GM21825 (cell line): ENCODE data around the gene ROS1.

ENCODE experiments used
- ATAC-seq: cut with Tn5 transposase; IDR thresholded peaks from one replicate; pipeline ENCODE4 v1.9.1; 2021; ENCODE audit warnings: mild to moderate bottlenecking, moderate library complexity; ENCODE audit not compliant: unreplicated experiment

The ROS1 gene

DNA sequence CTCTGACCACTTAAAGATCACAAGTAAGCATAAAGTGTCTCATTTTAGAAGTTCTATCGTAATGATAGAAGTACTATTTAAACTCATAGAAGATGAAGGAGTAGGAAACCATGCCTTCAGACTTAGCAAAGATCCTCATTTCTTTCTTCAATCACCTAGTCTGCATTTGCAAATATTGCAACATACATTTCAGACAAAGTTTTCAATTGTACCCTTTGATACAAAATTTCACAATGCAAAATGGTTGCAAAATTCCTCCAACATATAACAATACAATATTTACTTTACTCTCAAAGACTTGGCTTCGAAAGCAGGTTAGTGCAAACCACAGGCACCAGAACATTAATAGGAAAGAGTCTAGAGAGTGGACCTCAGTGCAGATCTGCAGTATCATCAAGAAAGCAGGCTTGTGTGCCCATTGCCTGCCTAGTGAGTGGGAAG lies 16.1 kb upstream of the ROS1 start:
- no peak for ATAC-seq

DNA sequence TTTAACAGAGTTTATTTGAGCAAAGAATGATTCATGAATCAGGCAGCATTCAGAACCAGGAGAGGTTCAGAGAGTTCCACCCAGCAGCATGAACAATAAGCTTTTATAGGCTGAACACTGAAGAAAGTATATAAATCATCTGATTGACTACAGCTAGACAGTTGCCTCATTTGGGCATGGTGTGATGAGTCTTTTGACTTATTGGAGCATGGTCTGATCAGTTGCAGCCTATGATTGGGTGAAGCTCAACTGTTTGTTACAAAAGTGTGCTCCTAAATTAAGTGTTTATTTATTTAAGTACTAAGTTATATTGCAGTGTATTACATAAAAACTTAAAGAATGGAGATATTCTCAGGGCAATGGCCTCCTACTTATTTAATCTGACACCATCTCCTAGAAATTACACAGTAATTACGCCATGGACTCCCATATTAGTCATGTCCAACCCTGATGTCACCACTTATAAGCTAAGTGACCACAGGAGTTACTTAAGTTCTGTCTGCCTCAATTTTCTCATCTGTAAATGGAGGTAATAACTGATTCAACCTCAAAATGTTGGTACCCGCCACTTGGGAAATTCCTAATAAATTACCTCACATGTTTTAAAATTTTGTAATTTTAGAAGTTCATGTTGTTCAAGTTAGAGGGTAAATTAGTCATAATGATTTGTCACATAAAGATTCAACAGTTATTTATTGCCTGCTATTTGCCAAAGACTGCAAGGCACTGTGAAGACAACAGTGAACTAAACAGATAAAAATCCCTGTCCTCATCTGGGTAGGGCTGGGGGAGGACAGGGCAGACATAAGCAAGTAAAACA lies 15.2 kb upstream of the ROS1 start:
- no peak for ATAC-seq

GRCh38 chr6:117432273-117432672 lies 6.5 kb upstream of the ROS1 start:
- ATAC-seq = no peak

DNA sequence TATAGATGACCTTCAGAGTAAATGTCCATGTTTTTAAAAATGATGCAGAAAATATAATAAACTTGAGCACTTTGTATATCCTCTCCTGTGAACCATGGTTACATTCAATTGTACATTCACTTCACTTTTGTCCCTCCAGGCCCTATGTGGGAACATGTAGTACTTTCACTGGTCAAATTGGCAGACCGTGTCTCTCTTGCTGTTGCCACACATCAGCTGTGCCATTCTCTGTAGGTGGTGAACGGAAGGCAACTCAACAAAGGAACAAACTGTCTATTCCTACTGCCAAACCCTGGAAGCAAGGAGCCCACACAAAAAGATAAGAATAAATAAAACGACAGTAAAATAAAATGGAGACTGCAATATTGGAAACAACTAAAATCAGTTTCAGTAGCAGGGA lies 2.0 kb downstream of the ROS1 start:
- ATAC-seq = no peak

GRCh38 chr6:117418320-117418719 lies 7.4 kb downstream of the ROS1 start:
- no peak for ATAC-seq

DNA sequence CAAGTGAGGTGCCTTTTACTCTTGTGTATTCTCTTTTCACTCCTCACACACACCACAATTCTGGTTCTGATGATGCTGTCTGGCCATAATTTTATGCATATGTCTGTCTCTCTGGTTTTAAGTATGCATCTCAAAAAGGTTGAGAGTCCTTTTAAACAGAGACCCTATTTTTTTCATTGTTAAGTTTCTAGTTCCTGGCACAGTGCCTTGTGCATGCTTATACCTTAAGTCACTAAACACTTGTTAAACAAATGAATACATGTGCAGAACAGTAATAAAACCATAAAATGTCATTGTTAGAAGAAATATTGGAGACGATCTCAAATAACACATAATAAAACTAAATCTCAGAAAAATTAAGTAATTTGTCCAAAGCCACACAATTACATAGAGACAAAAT lies 7.9 kb downstream of the ROS1 start:
- no peak for ATAC-seq

GRCh38 chr6:117414770-117415169 lies 11.0 kb downstream of the ROS1 start:
- ATAC-seq = no peak

GRCh38 chr6:117411474-117411873 lies 14.3 kb downstream of the ROS1 start:
- no peak for ATAC-seq

- ATAC-seq = no peak
These were observed 15.9 kb downstream of the ROS1 start for GRCh38 chr6:117409863-117410262.

DNA sequence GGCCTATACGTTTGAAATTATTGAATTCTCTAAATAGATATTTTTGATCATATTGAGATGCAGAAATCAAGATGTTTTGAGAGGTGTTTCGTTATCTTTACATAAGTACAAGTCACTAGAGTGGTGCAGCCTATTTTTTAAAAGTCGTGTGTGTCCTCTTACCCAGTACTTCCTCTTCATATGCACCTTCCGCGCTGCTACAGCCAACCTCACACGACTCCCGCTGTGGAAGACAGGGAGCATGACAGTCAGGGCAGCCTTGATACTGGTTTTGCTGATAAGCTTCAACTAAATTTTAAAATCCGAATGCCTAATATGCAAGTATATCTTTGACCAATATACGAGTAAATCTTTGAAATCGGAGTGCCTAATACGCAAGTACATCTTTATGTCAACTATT lies 16.3 kb downstream of the ROS1 start:
- no peak for ATAC-seq

DNA sequence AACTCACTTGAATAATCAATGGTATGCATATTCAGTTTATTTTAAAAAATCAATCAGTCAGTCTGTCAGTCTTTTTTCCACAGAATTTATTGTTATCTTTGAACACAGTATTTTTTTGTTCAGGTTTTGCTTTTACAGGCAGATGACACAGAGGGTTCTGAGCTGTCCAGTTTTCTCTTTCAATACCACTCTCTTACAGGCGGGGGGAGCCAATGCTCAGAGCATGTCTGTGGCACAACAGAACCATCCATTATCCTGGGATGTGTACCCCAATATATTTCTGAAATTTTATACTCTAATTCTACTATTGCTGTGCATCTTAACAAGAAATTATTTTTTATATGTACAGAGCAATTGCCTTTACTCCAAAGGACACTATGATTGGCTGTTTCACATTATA lies 21.2 kb downstream of the ROS1 start:
- ATAC-seq = no peak

DNA sequence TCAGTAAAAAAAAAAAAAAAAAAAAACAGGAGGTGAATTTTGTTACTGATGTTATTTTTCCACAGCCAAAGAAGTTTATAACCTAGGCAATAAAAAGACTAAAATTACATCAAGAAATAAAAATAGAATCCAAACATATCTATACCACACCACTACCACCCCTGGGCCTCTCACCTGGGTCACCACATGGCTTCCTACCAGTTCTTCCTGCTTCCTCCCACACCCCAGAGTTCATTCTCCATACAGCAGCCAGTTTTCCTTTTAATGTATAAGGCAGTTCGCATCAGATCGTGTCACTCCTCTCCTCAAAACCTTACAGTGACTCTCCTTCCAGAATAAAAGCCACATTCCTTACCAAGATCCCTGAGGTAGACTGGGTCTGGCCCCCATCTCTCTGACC lies 23.9 kb downstream of the ROS1 start:
- no peak for ATAC-seq

DNA sequence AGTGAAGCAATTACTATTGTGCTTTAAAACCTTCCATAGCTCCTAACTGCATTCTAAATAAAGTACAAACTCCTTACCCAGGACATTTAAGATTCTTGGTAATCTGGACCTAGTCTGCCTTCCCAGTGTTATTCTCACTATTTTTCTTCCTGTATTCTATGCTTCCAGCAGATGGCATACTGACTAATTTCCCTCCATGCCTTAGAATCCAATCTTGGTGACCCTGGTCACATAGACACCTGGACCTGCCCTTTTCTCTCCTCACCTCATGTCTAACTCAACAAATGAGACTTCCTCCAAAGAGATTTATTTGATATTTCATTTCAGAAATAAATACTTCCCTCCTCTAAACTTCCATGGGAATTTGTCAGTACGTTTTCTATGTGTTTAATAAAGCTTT lies 25.8 kb downstream of the ROS1 start:
- no peak for ATAC-seq

DNA sequence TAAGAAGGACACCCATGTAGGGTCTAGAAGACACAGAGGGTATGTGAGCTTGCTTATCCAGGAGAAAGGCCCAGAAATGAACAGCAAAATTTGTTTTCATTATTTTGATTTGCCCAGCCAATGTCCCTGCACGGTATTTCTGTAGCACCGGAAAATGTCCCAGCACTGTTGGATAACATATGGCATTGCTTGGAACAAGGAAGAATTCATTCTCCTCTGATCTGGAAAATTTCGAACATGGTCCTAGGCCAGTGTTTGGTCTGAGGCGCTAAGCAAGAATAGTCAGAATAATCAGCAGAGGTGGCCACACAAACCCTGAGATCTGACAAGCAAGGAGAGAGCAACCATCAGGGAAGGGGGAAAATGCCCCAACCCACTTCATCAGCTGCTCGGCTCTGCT lies 26.6 kb downstream of the ROS1 start:
- ATAC-seq = no peak

GRCh38 chr6:117397536-117398227 lies 28.1 kb downstream of the ROS1 start:
- ATAC-seq = no peak

GRCh38 chr6:117396228-117396627 lies 29.5 kb downstream of the ROS1 start:
- ATAC-seq = no peak

DNA sequence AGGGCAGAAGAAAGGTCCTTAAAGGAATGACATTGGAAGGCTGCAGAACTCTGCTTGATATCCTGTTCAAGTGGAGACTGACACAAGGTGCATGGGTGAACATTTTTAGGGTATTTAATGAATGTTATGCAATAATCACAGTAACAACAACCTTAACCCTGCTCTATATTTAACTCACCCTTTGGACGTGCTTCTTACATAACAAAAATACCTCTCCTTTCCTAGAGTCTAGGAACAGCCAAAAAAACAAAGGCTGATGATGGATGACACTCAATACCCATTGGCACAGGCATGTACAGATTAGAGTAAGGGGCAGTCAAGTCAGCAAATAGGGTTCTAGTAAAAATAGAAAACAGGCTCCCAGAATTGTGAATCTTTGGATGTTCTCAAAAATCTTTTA lies 30.6 kb downstream of the ROS1 start:
- ATAC-seq = no peak

- ATAC-seq = no peak
These were observed 32.7 kb downstream of the ROS1 start for GRCh38 chr6:117393045-117393444.

DNA sequence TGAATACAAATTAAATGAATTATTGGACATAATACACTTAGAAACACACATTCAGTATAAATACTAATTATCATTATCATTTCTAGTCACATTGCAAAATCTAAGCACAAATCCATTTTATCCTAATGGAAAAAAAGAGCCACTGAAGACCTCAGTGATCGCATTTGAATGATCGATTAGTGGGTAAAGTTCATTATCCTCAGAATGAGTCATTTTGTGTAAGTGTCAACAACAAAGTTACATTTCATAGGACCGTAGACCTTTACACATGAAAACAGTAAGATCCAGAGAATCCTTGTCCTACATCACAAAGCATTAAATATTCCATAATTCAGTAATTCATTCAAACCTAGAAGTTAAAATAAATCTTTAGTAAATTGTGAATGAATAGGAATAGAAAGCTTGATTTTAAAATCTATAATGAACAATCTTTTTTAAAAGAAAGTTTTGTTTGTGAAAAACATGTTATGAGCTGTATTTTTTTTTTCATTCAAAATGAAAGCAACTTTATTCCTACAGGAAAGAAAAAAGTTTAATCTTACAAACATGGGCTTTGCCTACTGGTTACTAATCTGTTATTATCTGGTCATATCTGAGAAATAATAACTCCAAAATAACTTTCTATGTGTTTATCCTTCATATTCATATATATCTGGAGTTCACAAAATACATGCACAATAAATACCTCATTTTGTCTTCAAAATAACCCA lies 33.7 kb downstream of the ROS1 start:
- no peak for ATAC-seq

DNA sequence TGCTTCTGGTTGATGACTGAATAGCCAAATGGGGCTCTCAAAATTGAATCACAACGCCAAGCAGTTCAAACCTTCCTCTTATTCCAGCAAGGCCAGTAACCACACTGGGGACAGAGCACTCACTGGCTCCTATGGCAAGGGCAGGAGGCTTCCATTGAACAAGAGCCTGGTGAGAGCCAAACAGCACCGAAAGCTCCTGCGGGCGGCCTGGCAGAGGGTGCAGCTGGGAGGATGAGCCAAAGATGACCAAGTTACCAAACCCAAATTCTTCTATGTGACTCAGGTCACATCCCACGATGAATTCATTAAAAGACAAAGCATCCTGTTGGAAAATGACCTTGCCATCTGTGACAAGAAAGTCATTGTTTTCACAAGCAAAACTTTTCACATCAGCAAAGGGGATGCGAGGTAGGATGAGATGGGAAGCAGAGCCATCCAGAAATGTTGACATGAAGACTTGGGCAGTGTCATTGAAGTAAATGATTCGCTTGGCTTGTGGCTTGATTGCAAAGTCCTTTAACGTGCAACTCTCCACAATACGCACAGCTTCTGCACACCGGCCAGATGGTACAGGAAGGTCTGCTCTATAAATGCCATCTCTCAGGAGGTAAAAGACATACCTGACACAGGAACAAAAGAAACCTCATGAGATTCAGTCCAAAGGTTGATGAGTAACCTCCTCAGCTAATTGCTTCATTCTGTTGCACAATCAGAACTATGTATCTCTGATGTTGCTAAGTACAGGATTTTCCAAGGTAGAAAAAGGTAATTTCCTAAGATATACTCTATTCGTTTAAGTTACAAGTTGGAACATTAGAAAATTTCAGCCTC lies 36.3 kb downstream of the ROS1 start:
- no peak for ATAC-seq

DNA sequence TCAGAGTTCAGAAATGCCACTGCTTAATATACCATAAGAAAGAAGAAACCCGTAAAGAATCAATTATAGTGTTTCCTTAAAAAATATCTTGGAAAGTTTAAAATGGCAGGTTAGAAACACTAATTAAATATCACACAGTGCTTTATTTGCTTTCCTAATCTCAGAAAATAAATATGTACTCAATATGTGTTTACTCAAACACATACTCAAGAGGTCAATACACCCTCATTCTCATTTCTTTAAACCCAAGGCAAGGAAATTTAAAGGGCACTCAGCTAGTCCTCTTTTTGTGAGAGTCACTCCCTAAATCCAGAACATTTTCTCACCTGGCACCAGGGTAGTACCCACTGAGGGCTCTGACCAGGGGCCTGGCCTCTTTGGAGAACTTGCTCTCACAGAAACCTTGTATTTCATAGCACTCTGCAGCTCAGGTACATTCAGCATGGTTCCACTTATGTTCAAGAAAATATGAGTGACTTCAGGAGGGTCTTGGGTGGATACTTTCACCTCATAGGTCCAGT lies 38.2 kb downstream of the ROS1 start:
- no peak for ATAC-seq
